HUES64 (cell line): Measurements from ENCODE around the gene STK11IP.
"Not testable (repeated sequence)": the region's sequence is repeated elsewhere in the genome, so short reads cannot be mapped to it uniquely, and the experiment has no call there.

Experiments
- H3K27ac ChIP-seq: 2 replicates; pipeline ENCODE4 v1.7.0; 2013; ENCODE audit warnings: low read depth, low read length, inconsistent platforms
- H3K27me3 ChIP-seq: 2 replicates; pipeline ENCODE4 v1.6.1; 2013; ENCODE audit warnings: mild to moderate bottlenecking, low read length; ENCODE audit not compliant: insufficient read depth
- H3K36me3 ChIP-seq: 2 replicates; pipeline ENCODE4 v1.6.1; 2013; ENCODE audit warnings: mild to moderate bottlenecking, low read length; ENCODE audit not compliant: insufficient read depth
- H3K4me1 ChIP-seq: 2 replicates; pipeline ENCODE4 v1.6.1; 2013; ENCODE audit warnings: mild to moderate bottlenecking, low read length, moderate library complexity; ENCODE audit not compliant: insufficient read depth
- H3K4me3 ChIP-seq: 2 replicates; pipeline ENCODE4 v1.5.1; 2013; ENCODE audit warnings: mild to moderate bottlenecking, low read length, moderate library complexity
- H3K9ac ChIP-seq: 2 replicates; pipeline ENCODE4 v1.6.1; 2013; ENCODE audit warnings: mild to moderate bottlenecking, low read depth, low read length
- H3K9me3 ChIP-seq: 2 replicates; pipeline ENCODE4 v1.6.1; 2013; ENCODE audit warnings: low read depth, low read length; ENCODE audit not compliant: insufficient read depth
- WGBS: fragments of 150-250, 120-280 bp; methylation state at CpG from one replicate; pipeline ENCODE4 v1.1.7; 2013; ENCODE audit warnings: missing lambda C conversion rate; 5-methylcytosine and 5-hydroxymethylcytosine counted together

Gene STK11IP

GRCh38 chr2:219648963-219649362 lies 51.3 kb downstream of the STK11IP start:
- H3K9me3 ChIP-seq: no peaks in the 10 kb centered on the region
- H3K4me1 ChIP-seq: peaks cover 18% of the 10 kb centered on the region; the same call in 1 of the 2 replicates
- H3K27me3 ChIP-seq: no peaks in the 10 kb centered on the region
- no peak overlapping the region for H3K27ac ChIP-seq
- no peaks in the 10 kb centered on the region for H3K36me3 ChIP-seq
- 90% methylated on average over 4 of the region's 4 CpGs for WGBS
- H3K9ac ChIP-seq: no peak overlapping the region
- no peak overlapping the region for H3K4me3 ChIP-seq

DNA sequence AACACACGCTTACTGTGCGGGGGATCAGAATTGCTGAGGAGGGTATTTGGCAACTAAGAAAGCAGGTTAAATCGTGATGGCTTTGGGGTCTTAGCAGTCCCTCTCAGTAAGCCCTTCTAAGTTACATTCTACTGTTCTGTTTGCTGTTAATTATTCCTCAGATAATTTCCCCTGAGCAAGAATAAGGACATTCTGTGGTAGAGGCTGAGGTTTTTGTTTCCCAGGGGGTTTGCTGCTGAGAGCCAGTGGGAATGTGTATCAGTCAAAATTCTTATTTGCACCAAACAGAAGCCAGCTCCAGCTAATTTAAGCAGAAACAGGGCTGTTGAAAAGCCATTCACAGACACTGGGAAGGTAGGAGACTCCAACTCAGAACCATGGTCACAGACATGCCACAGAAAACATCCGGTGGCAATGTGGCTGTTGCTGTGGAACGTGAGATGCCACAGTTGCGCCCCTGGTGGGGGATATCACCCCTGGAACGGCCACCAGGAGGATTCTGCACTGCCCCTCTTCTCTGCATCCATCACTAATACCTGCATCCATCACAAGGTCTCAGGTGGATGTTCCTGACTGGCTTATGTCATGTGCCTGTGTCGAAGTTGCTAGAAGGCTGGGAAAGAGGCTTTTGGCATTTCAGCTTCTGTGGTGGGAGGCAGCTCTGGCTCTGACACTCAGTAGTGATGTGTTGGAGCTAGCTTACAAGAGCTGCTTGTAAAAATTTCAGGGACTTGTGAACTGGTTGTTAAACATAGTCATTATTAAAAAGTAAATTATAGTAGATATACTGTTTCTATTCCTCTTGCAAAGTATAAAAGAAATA lies 53.0 kb downstream of the STK11IP start:
- no peak overlapping the region for H3K9ac ChIP-seq
- H3K36me3 ChIP-seq: no peaks in the 10 kb centered on the region
- H3K4me1 ChIP-seq: peaks cover 12% of the 10 kb centered on the region; the same call in 1 of the 2 replicates
- H3K27ac ChIP-seq: no peak overlapping the region
- 77% methylated on average over 8 of the region's 8 CpGs for WGBS
- no peaks in the 10 kb centered on the region for H3K9me3 ChIP-seq
- H3K27me3 ChIP-seq: no peaks in the 10 kb centered on the region
- H3K4me3 ChIP-seq: no peak overlapping the region

- not testable (repeated sequence) for H3K27ac ChIP-seq, H3K9ac ChIP-seq, H3K9me3 ChIP-seq, H3K36me3 ChIP-seq, H3K27me3 ChIP-seq, H3K4me1 ChIP-seq, H3K4me3 ChIP-seq
- whole genome bisulfite sequencing: 74% methylated on average over 5 of the region's 6 CpGs
Observed at GRCh38 chr2:219651656-219652055, 54.0 kb downstream of the STK11IP start.

DNA sequence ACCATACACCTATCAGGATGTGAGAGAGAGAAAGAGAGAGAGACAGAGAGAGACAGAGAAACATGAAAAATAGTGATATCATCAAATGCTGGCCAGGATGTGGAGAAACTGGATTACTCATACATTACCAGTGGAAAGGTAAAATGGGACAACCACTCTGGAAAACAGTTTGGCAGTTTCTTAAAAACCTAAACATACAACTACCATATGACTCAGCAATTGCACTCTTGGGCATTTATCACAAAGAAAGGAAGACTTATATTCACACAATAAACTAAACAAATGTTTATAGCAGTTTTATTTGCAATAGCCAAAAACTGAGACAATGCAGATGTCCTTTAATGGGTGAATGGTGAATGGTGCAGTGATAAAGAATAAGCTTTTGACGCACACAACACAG lies 58.9 kb downstream of the STK11IP start:
- 100% methylated on average over 1 of the region's 1 CpG for WGBS
- H3K27ac ChIP-seq: no peak overlapping the region
- no peaks in the 10 kb centered on the region for H3K27me3 ChIP-seq
- no peak overlapping the region for H3K9ac ChIP-seq
- peaks cover 10% of the 10 kb centered on the region; the same call in 1 of the 2 replicates for H3K9me3 ChIP-seq
- H3K4me3 ChIP-seq: no peak overlapping the region
- H3K4me1 ChIP-seq: no peaks in the 10 kb centered on the region
- no peaks in the 10 kb centered on the region for H3K36me3 ChIP-seq

- Histone ChIP-seq H3K4me3 (no peak overlapping the region), H3K4me1 (peaks cover 9% of the 10 kb centered on the region), H3K9me3 (peaks cover 10% of the 10 kb centered on the region; the same call in 1 of the 2 replicates), H3K27ac (no peak overlapping the region), H3K9ac (no peak overlapping the region), H3K36me3 (no peaks in the 10 kb centered on the region), H3K27me3 (no peaks in the 10 kb centered on the region)
- WGBS: 90% methylated on average over 6 of the region's 7 CpGs
Observed at GRCh38 chr2:219658196-219658846, 60.7 kb downstream of the STK11IP start.

DNA sequence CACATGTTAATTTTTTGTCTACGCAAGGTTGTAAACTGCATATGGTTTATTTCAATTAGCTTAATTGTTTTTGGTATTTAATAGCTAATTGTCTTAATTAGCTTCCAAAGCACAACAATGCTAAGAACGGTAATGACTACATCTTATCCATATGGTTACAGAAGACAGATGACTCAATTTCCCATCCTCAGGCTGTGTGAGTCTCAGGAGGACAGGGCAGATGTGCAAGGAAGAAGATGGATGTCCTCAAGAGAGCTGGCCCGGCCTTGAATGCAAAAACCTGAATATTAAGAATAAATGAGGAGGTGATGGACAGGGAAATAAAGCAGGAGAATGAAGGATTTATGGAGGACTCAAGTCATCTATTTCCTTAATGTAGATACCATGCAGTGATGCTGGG lies 61.2 kb downstream of the STK11IP start:
- Histone ChIP-seq H3K4me1 (peaks cover 9% of the 10 kb centered on the region), H3K9me3 (peaks cover 10% of the 10 kb centered on the region; the same call in 1 of the 2 replicates), H3K36me3 (no peaks in the 10 kb centered on the region), H3K4me3 (no peak overlapping the region), H3K27ac (no peak overlapping the region), H3K27me3 (no peaks in the 10 kb centered on the region), H3K9ac (no peak overlapping the region)
- 98% methylated on average over 3 of the region's 3 CpGs for WGBS

GRCh38 chr2:219661197-219661954 lies 63.7 kb downstream of the STK11IP start:
- H3K36me3 ChIP-seq: no peaks in the 10 kb centered on the region
- no peaks in the 10 kb centered on the region for H3K27me3 ChIP-seq
- no peak overlapping the region for H3K4me3 ChIP-seq
- 79% methylated on average over 6 of the region's 7 CpGs for WGBS
- no peak overlapping the region for H3K9ac ChIP-seq
- H3K4me1 ChIP-seq: peaks cover 9% of the 10 kb centered on the region
- no peak overlapping the region for H3K27ac ChIP-seq
- H3K9me3 ChIP-seq: peaks cover 9% of the 10 kb centered on the region; the same call in 1 of the 2 replicates

GRCh38 chr2:219661955-219662395 lies 64.3 kb downstream of the STK11IP start:
- Histone ChIP-seq H3K9ac (peak overlapping the region; percentile 30; the same call in 1 of the 2 replicates), H3K4me3 (no peak overlapping the region), H3K4me1 (peaks cover 9% of the 10 kb centered on the region), H3K27me3 (no peaks in the 10 kb centered on the region), H3K36me3 (no peaks in the 10 kb centered on the region), H3K9me3 (peaks cover 8% of the 10 kb centered on the region; the same call in 1 of the 2 replicates), H3K27ac (peak overlapping the region; percentile 71)
- 93% methylated on average over 1 of the region's 1 CpG for WGBS

DNA sequence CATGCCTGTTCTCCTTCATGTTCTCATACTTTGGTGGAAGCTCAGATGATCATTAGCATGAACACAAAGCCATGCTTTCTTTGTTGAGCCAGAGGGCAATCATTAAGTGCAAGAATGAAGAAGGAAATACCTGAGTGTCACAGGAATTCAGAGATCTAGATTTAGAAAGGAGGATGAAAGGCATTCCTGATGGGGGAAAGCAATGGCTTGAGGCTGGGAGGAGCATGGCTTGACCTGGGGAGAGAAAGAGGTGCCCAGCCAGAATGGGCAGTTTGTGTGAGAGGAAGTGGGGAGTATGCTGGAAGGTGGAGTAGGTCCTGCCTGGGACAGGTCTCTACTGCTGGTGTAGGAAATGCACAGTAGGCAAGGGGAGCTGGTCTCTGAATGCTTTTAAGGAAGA lies 64.9 kb downstream of the STK11IP start:
- H3K27ac ChIP-seq: peak overlapping the region; percentile 71
- peak overlapping the region; percentile 30; the same call in 1 of the 2 replicates for H3K9ac ChIP-seq
- H3K4me3 ChIP-seq: no peak overlapping the region
- H3K4me1 ChIP-seq: peaks cover 9% of the 10 kb centered on the region
- H3K9me3 ChIP-seq: peaks cover 8% of the 10 kb centered on the region; the same call in 1 of the 2 replicates
- H3K36me3 ChIP-seq: no peaks in the 10 kb centered on the region
- no peaks in the 10 kb centered on the region for H3K27me3 ChIP-seq

DNA sequence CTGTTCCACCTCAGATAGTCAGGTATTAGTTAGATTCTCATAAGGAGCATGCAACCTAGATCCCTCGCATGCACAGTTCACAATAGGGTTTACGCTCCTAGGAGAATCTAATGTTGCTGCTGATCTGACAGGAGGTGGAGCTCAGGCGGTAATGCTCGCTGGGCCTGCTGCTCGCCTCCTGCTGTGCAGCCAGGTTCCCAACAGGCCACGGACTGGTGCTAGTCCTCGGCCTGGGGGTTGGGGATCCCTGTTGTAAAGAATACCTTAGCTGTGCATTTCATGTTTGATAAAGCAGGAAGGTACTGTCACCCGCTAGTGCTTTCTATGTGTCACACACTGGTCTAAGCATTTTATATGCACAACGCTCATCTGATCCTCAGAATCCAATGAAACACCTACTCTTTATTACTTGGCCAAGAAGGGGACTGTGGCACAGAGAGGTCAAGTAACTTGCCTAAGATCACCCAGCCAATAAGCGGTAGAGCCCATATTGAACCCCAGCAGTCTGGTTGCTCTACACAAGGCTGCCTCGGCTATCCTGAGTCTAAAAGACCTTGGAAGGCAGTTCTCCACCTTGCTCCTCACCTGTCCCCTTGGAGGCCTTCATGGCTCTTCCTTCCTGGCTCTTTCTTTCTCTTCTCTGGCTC lies 65.6 kb downstream of the STK11IP start:
- WGBS: 74% methylated on average over 11 of the region's 11 CpGs
- Histone ChIP-seq H3K36me3 (no peaks in the 10 kb centered on the region), H3K9me3 (peaks cover 8% of the 10 kb centered on the region; the same call in 1 of the 2 replicates), H3K4me1 (peaks cover 9% of the 10 kb centered on the region), H3K4me3 (no peak overlapping the region), H3K9ac (no peak overlapping the region), H3K27ac (peak overlapping the region; percentile 71; the same call in 1 of the 2 replicates), H3K27me3 (no peaks in the 10 kb centered on the region)
